ENCODE data around the gene IL11.

The IL11 gene

DNA sequence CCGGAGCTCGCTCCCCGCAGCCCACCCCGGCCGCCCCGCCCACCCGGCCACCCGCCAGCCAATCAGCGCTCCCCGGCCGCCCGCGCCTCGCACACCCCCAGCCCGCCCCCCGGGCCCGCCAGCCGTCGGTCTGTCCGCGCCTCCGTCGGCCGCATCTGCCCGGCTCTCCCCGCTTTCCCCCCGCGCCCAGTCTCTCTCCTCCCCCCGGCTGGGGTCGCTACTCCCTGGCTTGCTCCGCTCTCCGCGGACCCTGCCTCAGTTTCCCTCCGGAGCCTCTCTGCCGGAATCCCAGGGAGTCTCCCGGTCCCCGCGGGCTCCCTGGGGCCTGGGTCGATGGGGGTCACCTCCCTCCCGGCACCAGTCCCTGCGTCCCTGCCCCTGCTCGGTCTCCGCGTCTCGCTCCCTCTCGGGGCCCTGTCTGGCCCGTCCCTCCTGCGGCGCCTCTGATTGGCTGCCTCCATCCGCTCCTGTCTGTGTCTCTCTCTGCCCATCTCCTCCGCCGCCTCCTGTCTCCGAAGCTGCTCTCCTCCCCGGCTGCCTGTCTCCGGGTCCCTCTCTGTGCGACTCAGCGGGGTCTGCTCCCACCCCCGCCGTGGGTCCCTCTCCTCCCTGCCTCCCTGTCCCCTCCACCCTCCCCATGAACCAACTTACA, 484 bp downstream of the IL11 start:
- DNase-seq, result peak; percentile 77

DNA sequence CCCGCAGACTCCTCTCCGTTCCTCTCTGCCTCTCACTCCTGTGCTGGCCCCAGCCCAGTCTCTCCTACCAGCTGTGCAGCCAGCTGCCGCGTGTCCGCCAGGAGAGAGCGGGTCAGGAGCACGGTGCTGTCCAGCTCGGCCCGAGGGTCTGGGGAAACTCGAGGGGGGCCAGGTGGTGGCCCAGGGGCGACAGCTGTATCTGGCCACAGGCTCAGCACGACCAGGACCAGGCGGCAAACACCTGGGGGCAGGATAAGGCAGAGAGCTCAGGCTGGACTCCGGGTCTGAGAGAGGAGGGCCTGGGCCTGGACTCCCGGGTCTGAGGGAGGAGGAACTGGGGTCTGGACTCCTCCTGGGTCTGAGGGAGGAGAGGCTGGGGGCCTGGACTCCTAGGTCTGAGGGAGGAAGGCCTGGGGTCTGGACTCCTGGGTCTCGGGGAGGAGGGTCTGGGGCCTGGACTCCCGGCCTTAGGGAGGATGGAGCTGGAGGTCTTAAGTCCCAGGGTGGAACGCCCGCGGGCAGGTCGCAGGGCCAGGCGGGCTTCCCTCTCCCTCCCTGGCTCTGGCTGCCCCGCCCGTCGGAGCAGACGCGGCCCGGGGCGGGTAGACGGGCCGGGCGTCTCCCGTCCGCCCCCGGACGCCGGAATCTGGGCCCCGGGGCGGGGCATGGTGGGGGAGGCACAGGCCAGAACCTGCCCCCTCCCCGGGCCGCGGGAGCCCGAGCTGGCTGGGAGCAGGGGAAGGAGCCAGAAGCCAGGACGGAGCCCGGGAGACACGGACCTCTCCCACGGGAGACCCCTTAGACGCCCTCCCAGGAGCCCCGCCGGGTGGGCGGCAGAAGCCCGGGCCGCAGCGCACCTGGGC, 1.3 kb downstream of the IL11 start:
- peak; percentile 51 for DNase-seq

DNA sequence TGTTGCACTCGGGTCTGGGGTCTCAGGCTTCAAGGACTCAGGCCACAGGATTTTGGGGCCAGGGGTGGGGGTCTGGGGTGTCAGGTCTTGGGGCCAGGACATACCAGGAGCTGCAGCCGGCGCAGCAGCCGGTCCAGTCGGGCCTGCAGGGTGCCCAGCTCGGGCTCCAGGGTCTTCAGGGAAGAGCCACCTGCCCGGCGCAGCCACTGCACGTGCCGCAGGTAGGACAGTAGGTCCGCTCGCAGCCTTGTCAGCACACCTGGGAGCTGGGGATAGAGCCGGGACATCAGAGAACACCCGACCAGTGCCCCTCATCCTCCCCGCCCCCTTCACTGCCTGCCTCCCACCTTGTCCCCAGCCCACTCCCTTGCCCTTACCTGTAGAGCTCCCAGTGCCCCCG, 2.2 kb downstream of the IL11 start:
- DNase-seq, result no peak

GRCh38 chr19:55366790-55367189, 3.5 kb downstream of the IL11 start:
- DNase-seq, result no peak

DNA sequence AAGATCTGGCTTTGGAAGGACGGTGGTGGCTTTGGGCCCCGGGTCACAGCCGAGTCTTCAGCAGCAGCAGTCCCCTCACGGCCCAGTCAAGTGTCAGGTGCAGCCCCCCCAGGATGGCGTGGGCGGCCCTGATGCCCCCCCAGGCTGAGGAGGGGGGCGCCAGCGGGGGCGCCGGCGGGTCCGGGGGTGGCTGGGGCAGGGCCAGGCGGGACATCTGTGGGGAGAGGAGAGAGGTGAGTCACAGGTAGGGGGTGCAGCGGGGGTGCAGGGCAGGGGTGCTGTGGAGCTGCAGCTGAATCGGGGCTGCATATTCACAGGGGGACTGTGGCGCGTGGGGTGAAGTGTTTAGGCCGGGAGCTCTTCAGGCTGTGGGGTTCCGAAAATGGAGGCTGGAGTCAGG, 4.3 kb downstream of the IL11 start:
- no peak for DNase-seq

- no peak for DNase-seq
Measured at GRCh38 chr19:55365245-55365644, 5.0 kb downstream of the IL11 start.

GRCh38 chr19:55362990-55363716, 7.1 kb downstream of the IL11 start, which contains the start of gene GARIN5B:
Gene GARIN5B (minus strand): TSS chr19:55363260. CDS start chr19:55363066, 194 bp downstream.
- no peak for DNase-seq

DNA sequence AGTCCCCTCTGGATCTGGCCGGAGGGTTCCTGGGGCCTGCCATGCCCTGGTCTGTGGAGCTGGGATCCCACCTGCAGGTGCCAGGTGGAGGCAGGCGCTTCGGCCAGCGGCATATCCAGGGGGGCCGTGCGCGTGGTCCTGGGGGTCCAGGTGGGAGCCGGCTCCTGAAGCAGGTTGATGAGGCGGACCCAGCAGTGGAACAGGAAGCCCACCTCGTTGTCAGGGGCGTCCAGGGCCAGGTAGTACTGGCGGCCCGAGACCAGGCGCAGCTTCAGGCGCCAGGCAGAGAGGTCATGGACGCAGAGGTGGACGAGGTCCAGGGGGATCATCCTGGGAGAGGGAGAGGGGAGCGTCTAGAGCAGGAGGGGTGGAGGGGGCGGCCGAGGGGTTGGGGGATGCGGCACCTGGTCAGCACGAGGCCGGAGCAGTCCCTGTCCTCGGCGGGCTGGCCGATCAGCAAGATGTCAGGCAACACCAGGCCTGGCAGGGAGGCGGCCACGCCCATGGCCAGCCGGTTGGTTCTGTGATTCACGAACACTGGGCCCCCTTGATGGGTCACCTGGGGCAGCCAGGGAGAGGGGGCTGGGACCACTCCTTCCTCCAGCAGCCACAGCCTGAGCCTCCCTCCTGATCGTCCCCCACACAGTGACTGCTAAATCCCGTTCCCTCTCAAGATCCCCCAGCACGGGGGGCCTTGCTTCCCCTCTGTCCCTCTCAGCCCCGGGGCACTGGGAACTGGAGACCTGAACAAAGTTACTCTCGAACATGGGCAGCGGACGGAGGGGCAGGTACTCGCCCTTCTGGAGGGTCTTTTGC, 7.9 kb downstream of the IL11 start:
- DNase-seq, result no peak

GRCh38 chr19:55360902-55361301, 9.4 kb downstream of the IL11 start:
- no peak for DNase-seq

GRCh38 chr19:55358943-55359908, 11.0 kb downstream of the IL11 start:
- no peak for DNase-seq

GRCh38 chr19:55358493-55358892, 11.8 kb downstream of the IL11 start:
- DNase-seq, result no peak

- DNase-seq, result no peak
Measured at GRCh38 chr19:55355213-55355821, 14.9 kb downstream of the IL11 start.

DNA sequence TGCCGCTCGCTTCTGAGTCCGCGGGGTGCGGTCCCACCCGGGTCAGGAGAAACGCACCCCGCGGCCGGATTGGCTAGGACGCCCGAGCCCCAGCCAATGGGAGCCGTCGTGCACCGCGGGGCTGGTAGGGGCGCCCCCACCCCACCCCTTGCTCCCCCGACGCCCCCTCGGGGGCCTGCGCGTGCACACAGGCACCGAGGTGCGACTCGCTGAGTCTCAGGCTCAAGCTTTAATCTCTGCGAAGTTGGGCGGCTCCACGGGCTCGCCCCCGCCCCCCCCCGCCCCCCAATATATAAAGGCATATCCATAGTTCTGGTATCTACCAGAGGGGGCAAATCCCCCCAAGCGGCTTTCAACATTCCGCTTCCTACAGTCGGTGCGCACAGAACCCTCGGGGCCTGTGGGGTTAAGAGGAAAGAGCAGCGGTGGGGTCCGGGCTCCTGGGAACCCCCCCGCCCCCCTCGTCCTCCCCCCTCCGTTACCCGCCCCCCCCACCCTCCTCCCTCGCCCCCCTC, 15.5 kb downstream of the IL11 start, which contains the start of gene COX6B2:
Gene COX6B2 (minus strand): TSS at position 22 of the 515 bp plus-strand sequence. CDS start 198 bp downstream, outside the sequence.
- no peak for DNase-seq

GRCh38 chr19:55353803-55354697, 16.2 kb downstream of the IL11 start:
- DNase-seq, result peak; percentile 76

- DNase-seq, result no peak
Measured at GRCh38 chr19:55353356-55353802, 16.9 kb downstream of the IL11 start.

DNA sequence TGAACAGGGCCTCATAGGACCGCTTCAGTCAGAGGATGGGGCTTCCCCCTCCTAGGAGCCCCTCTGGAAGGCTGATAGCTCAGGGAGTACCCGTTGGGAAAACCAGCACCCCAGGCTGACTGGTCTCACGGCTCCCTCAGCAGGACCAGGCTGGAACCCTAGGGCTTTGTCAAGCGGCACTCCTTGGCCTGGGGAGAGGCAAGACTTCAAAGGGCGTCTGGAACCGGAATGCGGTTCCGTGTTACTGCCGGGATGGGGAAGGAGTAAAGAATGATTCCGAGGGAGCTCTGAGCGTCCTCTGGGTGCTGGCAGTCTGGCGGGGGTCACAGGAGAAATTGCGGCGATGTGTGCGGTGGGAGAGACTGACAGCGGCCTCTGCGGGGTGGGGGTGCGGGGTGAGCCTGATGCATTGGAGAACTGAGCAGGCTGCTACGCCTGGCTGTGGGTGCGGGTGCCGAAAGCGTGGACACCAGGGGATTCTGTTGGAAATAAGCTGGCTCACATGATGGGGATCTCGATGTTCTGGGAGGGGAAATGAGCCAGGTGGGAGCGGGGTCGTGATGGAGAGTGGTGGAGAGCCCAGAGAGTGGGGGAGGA, 17.6 kb downstream of the IL11 start:
- no peak for DNase-seq

- no peak for DNase-seq
Measured at GRCh38 chr19:55352040-55352439, 18.2 kb downstream of the IL11 start.

- DNase-seq, result no peak
Measured at GRCh38 chr19:55350620-55351315, 19.5 kb downstream of the IL11 start.
